Hindlimb muscle (tissue), 1 donor: ENCODE results near the gene SLC43A3. TPM values are rescaled to one million over a fixed set of nuclear protein-coding genes. Genes with fewer than 3 reads are reported as not detected.

Experiments
- DNase-seq: peaks from one replicate; pipeline ENCODE4 v3.0.0-alpha.2; 2013
- polyA plus RNA-seq: library from polyadenylated mRNA; unstranded; fragments of 120-200 nt; gene quantifications from one replicate; pipeline ENCODE4 v1.2.1, GENCODE V29; 2013; ENCODE audit not compliant: insufficient read length

The SLC43A3 gene
- polyA plus RNA-seq: 24.7 TPM

GRCh38 chr11:57426929-57427726 is at the start of gene SLC43A3:
Gene SLC43A3, minus strand, starts transcription at chr11:57427121. Its CDS starts 949 bp downstream, at chr11:57426172.
- DNase-seq: peak; percentile 89

- DNase-seq: no peak
Measured at GRCh38 chr11:57476047-57476756, 49.3 kb upstream of the SLC43A3 start.

GRCh38 chr11:57475671-57476046 is 48.7 kb upstream of the SLC43A3 start:
- no peak for DNase-seq

GRCh38 chr11:57475191-57475590 is 48.3 kb upstream of the SLC43A3 start:
- DNase-seq: no peak

- DNase-seq: no peak
Measured at GRCh38 chr11:57474803-57475115, 47.8 kb upstream of the SLC43A3 start.

- DNase-seq: no peak
Measured at GRCh38 chr11:57474017-57474802, 47.3 kb upstream of the SLC43A3 start.

- DNase-seq: no peak
Measured at GRCh38 chr11:57473285-57473841, 46.4 kb upstream of the SLC43A3 start.

- no peak for DNase-seq
Measured at GRCh38 chr11:57471496-57471895, 44.6 kb upstream of the SLC43A3 start.

GRCh38 chr11:57469268-57469667 is 42.3 kb upstream of the SLC43A3 start:
- DNase-seq: no peak

- DNase-seq: no peak
Measured at GRCh38 chr11:57468276-57468675, 41.4 kb upstream of the SLC43A3 start.

GRCh38 chr11:57467508-57468157 is 40.7 kb upstream of the SLC43A3 start:
- no peak for DNase-seq

- DNase-seq: no peak
Measured at GRCh38 chr11:57466680-57467079, 39.8 kb upstream of the SLC43A3 start.

GRCh38 chr11:57464539-57465181 is 37.7 kb upstream of the SLC43A3 start:
- no peak for DNase-seq

GRCh38 chr11:57463671-57464538 is 37.0 kb upstream of the SLC43A3 start:
- no peak for DNase-seq

- no peak for DNase-seq
Measured at GRCh38 chr11:57462597-57462996, 35.7 kb upstream of the SLC43A3 start.

GRCh38 chr11:57461841-57462489 is 35.0 kb upstream of the SLC43A3 start:
- no peak for DNase-seq

GRCh38 chr11:57460758-57461749 is 34.1 kb upstream of the SLC43A3 start:
- no peak for DNase-seq

GRCh38 chr11:57460022-57460757 is 33.3 kb upstream of the SLC43A3 start, which contains the start of gene RTN4RL2:
Gene RTN4RL2, plus strand, starts transcription at chr11:57460528. Its CDS starts 338 bp downstream, at chr11:57460866.
- DNase-seq: no peak
